MCF 10A (cell line): ENCODE measurements around the gene NFATC1. TPM values are rescaled to one million over a fixed set of nuclear protein-coding genes. Genes with fewer than 3 reads are reported as not detected.

Source experiments
- BruUV-seq: library from RNA; stranded (reverse); fragments of 400-500 nt; replicated peaks from 2 replicates; lab custom pipeline; 2021; lab: Mats Ljungman, UMichigan
- CTCF ChIA-PET: fragments of 300-600 bp; sonication (Branson Sonifier 250); formaldehyde crosslinking; extraction: SDS; loops from one replicate; lab custom pipeline; 2021; ENCODE audit warnings: antibody characterized with exemption, inconsistent platforms; lab: Yijun Ruan, JAX
- POLR2A ChIA-PET: fragments of 300-600, 350-650 bp; sonication (Branson Sonifier 250); formaldehyde crosslinking; extraction: SDS; loops from one replicate; lab custom pipeline; 2020; ENCODE audit warnings: antibody characterized with exemption, inconsistent platforms; lab: Yijun Ruan, JAX
- DNase-seq: peaks from one replicate; pipeline ENCODE4 v3.0.0-alpha.2; 2018; ENCODE audit not compliant: unreplicated experiment
- H3K27ac Mint-ChIP-seq: one replicate; pipeline ENCODE4 v1.8.0; 2022; ENCODE audit warnings: mild to moderate bottlenecking, low read depth, mixed read lengths; ENCODE audit not compliant: unreplicated experiment
- H3K27me3 Mint-ChIP-seq: one replicate; pipeline ENCODE4 v1.8.0; 2022; ENCODE audit warnings: mixed read lengths; ENCODE audit not compliant: insufficient read depth, unreplicated experiment
- H3K36me3 Mint-ChIP-seq: one replicate; pipeline ENCODE4 v1.8.0; 2022; ENCODE audit warnings: mild to moderate bottlenecking, moderate library complexity, mixed read lengths; ENCODE audit not compliant: insufficient read depth, unreplicated experiment
- H3K4me1 Mint-ChIP-seq: one replicate; pipeline ENCODE4 v1.8.0; 2022; ENCODE audit warnings: mixed read lengths; ENCODE audit not compliant: insufficient read depth, unreplicated experiment
- H3K4me3 Mint-ChIP-seq: one replicate; pipeline ENCODE4 v1.8.0; 2022; ENCODE audit warnings: mild to moderate bottlenecking, moderate library complexity, mixed read lengths; ENCODE audit not compliant: unreplicated experiment
- H3K9me3 Mint-ChIP-seq: one replicate; pipeline ENCODE4 v1.8.0; 2022; ENCODE audit warnings: mixed read lengths; ENCODE audit not compliant: unreplicated experiment
- intact Hi-C: fragments of 100-400 bp; cut with micrococcal nuclease; formaldehyde crosslinking; loops from 2 replicates; pipeline ENCODE4 v1.14.1; 2022
- total RNA-seq: library from RNA; stranded (reverse); gene quantifications from 2 replicates; pipeline ENCODE4 v1.2.3, GENCODE V29; 2022
- TF ChIP-seq, protein P1 (sequence below): fragments of 200-600 bp; IDR thresholded peaks from one replicate; pipeline ENCODE4 v1.8.0; 2022; ENCODE audit warnings: antibody characterized with exemption, mild to moderate bottlenecking; ENCODE audit not compliant: unreplicated experiment

NFATC1 gene
- total RNA-seq, 1 experiment from 2014 or later = 2.0 TPM

DNA sequence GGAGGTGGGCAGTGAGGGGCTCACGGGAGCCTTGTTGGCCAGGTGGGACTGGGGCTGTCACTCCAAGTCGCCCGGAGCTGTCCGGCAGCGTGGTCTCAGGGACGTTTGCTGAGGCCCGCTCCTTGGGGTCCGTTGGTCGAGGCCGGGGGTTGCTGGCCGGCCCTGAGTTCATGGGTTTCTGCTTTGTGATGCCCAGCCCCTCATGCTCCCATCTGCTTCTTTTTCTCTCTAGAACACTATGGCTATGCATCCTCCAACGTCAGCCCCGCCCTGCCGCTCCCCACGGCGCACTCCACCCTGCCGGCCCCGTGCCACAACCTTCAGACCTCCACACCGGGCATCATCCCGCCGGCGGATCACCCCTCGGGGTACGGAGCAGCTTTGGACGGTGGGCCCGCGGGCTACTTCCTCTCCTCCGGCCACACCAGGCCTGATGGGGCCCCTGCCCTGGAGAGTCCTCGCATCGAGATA lies 14.5 kb downstream of the NFATC1 start:
- Mint-ChIP-seq H3K4me3 (no peak overlapping the region), H3K9me3 (no peaks in the 10 kb centered on the region), H3K27ac (no peak overlapping the region), H3K36me3 (peaks cover 6% of the 10 kb centered on the region), H3K27me3 (no peaks in the 10 kb centered on the region), H3K4me1 (no peaks in the 10 kb centered on the region)
- TF ChIP-seq, protein P1, sequence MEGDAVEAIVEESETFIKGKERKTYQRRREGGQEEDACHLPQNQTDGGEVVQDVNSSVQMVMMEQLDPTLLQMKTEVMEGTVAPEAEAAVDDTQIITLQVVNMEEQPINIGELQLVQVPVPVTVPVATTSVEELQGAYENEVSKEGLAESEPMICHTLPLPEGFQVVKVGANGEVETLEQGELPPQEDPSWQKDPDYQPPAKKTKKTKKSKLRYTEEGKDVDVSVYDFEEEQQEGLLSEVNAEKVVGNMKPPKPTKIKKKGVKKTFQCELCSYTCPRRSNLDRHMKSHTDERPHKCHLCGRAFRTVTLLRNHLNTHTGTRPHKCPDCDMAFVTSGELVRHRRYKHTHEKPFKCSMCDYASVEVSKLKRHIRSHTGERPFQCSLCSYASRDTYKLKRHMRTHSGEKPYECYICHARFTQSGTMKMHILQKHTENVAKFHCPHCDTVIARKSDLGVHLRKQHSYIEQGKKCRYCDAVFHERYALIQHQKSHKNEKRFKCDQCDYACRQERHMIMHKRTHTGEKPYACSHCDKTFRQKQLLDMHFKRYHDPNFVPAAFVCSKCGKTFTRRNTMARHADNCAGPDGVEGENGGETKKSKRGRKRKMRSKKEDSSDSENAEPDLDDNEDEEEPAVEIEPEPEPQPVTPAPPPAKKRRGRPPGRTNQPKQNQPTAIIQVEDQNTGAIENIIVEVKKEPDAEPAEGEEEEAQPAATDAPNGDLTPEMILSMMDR = no peak
- DNase-seq = no peak
- ChIA-PET CTCF (no interaction called here), POLR2A (no interaction called here)
- no TSS peak for BruUV-seq
- intact Hi-C loops = no loop called here

DNA sequence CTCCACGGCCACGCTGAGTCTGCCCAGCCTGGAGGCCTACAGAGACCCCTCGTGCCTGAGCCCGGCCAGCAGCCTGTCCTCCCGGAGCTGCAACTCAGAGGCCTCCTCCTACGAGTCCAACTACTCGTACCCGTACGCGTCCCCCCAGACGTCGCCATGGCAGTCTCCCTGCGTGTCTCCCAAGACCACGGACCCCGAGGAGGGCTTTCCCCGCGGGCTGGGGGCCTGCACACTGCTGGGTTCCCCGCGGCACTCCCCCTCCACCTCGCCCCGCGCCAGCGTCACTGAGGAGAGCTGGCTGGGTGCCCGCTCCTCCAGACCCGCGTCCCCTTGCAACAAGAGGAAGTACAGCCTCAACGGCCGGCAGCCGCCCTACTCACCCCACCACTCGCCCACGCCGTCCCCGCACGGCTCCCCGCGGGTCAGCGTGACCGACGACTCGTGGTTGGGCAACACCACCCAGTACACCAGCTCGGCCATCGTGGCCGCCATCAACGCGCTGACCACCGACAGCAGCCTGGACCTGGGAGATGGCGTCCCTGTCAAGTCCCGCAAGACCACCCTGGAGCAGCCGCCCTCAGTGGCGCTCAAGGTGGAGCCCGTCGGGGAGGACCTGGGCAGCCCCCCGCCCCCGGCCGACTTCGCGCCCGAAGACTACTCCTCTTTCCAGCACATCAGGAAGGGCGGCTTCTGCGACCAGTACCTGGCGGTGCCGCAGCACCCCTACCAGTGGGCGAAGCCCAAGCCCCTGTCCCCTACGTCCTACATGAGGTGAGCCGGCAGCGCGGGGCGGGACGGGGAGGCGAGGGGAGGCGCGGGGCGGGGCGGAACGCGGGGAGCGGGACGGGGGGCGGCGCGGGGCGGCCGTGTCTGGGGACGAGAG lies 15.2 kb downstream of the NFATC1 start:
- intact Hi-C loops = no loop called here
- Mint-ChIP-seq H3K27ac (no peak overlapping the region), H3K27me3 (no peaks in the 10 kb centered on the region), H3K4me3 (no peak overlapping the region), H3K36me3 (peaks cover 6% of the 10 kb centered on the region), H3K4me1 (no peaks in the 10 kb centered on the region), H3K9me3 (no peaks in the 10 kb centered on the region)
- CTCF ChIA-PET = no interaction called here
- no peak for DNase-seq
- TF ChIP-seq, protein P1 = no peak
- BruUV-seq = no TSS peak
- POLR2A ChIA-PET = no interaction called here

DNA sequence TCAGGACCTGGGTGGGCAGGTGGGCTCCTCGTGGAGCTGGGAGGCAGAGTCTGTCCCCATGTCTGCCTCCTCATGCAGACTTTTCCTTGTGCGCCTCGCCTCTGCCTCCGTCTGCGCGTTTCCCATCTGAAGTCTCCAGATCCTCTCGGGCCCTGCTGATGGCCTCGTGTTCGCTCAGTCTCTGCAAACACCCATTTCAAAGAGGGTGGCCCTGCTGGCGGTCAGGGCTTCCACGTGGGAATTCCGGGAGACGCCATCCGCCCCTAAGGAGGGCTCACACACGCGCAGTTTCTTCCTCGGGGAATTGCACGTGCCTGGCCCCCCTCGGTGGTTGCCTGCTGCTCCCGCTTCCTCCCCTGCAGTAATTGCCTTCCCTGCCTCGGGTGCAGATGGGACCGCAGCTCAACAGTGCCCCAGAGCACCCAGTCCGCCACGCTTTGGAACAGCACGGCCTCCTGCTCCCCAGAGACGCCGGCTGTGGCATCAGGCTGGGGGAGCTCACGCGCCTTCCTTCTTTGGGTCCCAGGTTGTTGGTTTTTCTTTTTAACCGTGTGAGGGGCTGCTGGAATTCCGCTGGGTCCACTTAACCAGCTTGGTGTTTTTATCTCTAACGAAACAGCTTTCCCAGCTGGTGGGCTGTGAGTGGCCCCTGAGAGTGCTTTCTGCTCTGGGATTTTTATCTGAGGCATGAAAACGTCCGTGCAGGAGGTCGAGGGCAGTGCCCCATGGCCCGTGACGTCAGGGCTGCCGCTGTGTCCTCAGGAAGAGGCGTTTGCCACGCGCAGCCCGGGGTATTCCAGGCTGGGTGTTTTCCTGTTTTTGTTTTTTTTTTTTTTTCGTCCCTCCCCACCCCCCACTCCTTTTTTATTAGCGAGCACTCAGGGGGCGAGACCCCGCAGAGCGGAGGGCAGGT lies 16.1 kb downstream of the NFATC1 start:
- no peaks in the 10 kb centered on the region for H3K9me3 Mint-ChIP-seq
- peaks cover 6% of the 10 kb centered on the region for H3K36me3 Mint-ChIP-seq
- no peaks in the 10 kb centered on the region for H3K4me1 Mint-ChIP-seq
- CTCF ChIA-PET = no interaction called here
- no peak overlapping the region for H3K4me3 Mint-ChIP-seq
- H3K27me3 Mint-ChIP-seq = no peaks in the 10 kb centered on the region
- POLR2A ChIA-PET = no interaction called here
- BruUV-seq = no TSS peak
- TF ChIP-seq, protein P1 = no peak
- intact Hi-C loops = no loop called here
- no peak for DNase-seq
- H3K27ac Mint-ChIP-seq = no peak overlapping the region

DNA sequence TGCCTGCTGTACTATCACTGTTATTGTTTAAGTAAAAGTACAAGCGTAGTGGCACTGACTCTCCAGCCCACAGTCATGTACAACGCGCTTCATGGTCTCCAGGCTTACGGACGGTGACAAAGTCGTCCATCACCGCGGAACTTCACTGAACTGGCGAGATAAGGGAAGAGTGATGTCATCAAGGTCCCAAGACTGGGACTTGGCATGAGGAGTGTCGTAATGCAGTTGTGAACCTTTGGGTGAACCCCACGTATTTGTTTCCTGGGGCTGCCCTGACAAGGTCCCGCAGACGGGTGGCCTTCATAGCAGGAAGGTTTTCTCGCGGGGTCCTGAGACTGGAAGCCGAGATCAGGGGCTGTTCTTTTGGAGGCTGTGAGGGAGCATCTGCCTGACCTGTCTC lies 17.3 kb downstream of the NFATC1 start:
- peaks cover 6% of the 10 kb centered on the region for H3K36me3 Mint-ChIP-seq
- H3K9me3 Mint-ChIP-seq = no peaks in the 10 kb centered on the region
- no peaks in the 10 kb centered on the region for H3K27me3 Mint-ChIP-seq
- no peak overlapping the region for H3K4me3 Mint-ChIP-seq
- TF ChIP-seq, protein P1 = no peak
- no peak for DNase-seq
- no TSS peak for BruUV-seq
- POLR2A ChIA-PET = no interaction called here
- H3K27ac Mint-ChIP-seq = no peak overlapping the region
- intact Hi-C loops = no loop called here
- CTCF ChIA-PET = no interaction called here
- no peaks in the 10 kb centered on the region for H3K4me1 Mint-ChIP-seq
